ENCODE results near the gene GRIN1.

Gene GRIN1

DNA sequence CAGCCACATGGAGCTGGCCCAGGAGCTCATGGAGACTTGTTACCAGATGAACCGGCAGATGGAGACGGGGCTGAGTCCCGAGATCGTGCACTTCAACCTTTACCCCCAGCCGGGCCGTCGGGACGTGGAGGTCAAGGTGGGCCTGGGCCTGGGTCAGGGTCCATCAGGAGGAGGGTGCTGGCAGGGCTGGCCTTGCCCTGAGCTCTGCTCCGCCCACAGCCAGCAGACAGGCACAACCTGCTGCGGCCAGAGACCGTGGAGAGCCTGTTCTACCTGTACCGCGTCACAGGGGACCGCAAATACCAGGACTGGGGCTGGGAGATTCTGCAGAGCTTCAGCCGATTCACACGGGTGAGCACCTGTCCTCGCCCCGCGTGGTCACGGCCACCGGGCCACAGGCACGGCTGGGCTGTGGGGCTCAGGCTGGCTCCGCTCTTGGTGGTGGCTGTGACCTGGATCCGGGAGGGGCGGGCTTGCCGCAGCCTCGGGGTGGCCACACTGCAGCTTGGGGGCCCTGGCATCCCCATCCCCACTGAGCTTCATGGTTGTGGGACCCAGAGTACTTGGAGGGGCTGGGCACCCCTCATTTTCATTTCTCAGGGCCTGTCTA lies 31.5 kb upstream of the GRIN1 start:
- intact Hi-C loops (cut with DNase I; ENCODE audit: low total_unique reads), result no loop called here
- no peak overlapping the region for H3K27ac ChIP-seq
- peaks cover 52 to 100% (median 87%) of the 10 kb centered on the region in 3 donors for H3K36me3 ChIP-seq
- H3K27me3 ChIP-seq, result peaks cover 0 to 5% of the 10 kb centered on the region in 2 donors
- TF ChIP-seq, protein P1, sequence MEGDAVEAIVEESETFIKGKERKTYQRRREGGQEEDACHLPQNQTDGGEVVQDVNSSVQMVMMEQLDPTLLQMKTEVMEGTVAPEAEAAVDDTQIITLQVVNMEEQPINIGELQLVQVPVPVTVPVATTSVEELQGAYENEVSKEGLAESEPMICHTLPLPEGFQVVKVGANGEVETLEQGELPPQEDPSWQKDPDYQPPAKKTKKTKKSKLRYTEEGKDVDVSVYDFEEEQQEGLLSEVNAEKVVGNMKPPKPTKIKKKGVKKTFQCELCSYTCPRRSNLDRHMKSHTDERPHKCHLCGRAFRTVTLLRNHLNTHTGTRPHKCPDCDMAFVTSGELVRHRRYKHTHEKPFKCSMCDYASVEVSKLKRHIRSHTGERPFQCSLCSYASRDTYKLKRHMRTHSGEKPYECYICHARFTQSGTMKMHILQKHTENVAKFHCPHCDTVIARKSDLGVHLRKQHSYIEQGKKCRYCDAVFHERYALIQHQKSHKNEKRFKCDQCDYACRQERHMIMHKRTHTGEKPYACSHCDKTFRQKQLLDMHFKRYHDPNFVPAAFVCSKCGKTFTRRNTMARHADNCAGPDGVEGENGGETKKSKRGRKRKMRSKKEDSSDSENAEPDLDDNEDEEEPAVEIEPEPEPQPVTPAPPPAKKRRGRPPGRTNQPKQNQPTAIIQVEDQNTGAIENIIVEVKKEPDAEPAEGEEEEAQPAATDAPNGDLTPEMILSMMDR (IDR thresholded peaks at IDR 0.05), result no peak
- no peak for DNase-seq
- no peaks in the 10 kb centered on the region for H3K9me3 ChIP-seq
- no peak overlapping the region for H3K4me3 ChIP-seq
- no peaks in the 10 kb centered on the region for H3K4me1 ChIP-seq

DNA sequence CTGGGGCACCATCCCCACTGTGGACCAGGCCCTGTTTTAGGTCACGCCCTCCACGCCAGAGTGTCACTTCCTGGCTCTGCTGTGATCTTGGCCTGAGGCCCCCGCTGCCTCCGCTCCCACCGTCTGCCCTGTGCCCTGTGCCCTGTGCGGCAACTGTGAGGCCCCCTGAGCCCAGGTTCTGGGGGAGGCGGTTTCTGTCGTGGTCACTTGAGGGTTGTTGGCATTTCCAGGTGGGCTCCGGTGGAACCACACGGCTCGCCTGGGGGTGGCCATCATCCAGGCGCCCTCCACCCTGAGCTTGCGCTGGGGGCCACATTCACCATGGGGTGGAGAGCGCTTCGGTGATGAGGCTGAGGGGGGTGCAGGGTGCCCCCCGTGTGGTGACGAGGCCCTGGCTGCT lies 31.0 kb upstream of the GRIN1 start:
- TF ChIP-seq, protein P1 (IDR thresholded peaks at IDR 0.05), result no peak
- peaks cover 0 to 10% of the 10 kb centered on the region in 2 donors for H3K27me3 ChIP-seq
- no peak overlapping the region for H3K27ac ChIP-seq
- no peaks in the 10 kb centered on the region for H3K4me1 ChIP-seq
- no peak overlapping the region for H3K4me3 ChIP-seq
- no peaks in the 10 kb centered on the region for H3K9me3 ChIP-seq
- DNase-seq, result no peak
- intact Hi-C loops (cut with DNase I; ENCODE audit: low total_unique reads), result no loop called here
- H3K36me3 ChIP-seq, result peaks cover 46 to 100% (median 86%) of the 10 kb centered on the region in 3 donors

DNA sequence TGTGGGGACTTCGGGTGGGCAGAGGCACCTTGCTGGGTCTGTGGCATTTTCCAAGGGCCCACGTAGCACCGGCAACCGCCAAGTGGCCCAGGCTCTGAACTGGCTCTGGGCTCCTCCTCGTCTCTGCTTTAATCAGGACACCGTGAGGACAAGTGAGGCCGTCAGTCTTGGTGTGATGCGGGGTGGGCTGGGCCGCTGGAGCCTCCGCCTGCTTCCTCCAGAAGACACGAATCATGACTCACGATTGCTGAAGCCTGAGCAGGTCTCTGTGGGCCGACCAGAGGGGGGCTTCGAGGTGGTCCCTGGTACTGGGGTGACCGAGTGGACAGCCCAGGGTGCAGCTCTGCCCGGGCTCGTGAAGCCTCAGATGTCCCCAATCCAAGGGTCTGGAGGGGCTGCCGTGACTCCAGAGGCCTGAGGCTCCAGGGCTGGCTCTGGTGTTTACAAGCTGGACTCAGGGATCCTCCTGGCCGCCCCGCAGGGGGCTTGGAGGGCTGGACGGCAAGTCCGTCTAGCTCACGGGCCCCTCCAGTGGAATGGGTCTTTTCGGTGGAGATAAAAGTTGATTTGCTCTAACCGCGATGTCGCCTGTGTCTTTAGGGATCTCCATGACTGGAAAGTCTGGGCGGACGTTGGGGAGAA lies 30.2 kb upstream of the GRIN1 start:
- TF ChIP-seq, protein P1 (IDR thresholded peaks at IDR 0.05), result no peak
- no peak overlapping the region for H3K4me3 ChIP-seq
- peaks cover 0 to 14% of the 10 kb centered on the region in 2 donors for H3K27me3 ChIP-seq
- H3K36me3 ChIP-seq, result peaks cover 39 to 97% (median 78%) of the 10 kb centered on the region in 3 donors
- no peaks in the 10 kb centered on the region for H3K9me3 ChIP-seq
- no peak overlapping the region for H3K27ac ChIP-seq
- H3K4me1 ChIP-seq, result peaks cover 0 to 4% (median 2%) of the 10 kb centered on the region in 4 donors
- intact Hi-C loops (cut with DNase I; ENCODE audit: low total_unique reads), result no loop called here
- DNase-seq, result no peak

DNA sequence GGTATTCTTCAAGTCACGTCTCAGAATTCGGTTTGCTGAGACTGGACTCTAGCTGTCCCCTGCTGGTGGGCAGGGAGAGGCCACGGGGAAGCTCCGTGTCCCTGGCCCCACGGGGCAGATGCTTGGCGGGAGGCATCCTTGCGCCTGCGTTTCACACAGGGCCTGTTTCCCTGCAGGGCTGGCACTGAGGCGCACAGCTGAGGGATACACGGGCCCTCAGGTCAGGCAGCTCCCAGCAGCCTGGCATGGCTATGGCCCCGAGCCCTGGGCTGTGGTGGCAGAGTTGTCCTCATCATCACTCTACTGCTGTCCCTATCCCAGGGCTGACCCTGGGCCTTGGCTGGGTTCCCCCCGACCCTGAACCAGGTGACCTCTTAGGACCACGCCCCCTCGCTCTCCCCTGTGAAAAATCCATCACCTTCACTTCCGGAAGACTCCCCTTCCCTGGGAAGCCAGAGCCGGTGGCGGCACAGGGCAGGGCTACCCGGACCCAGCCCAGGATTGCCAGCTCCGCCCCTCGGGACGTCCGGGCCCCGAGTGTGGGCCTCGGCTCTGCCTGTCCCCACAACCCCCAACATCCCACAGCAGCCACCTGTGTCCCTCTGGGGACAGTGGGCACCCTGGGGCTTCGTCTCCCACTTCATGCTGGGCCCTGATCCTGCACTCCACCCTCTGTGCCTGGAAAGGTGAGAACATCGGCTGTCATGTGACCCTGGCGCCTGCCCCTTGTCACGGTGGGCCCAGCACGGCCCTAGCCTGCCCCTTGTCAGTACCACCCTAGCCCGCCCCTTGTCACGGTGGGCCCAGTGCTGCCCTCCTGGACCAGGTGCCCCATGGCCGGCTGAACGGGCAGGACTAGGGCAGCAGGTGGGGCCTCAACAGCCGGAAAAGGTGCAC lies 29.5 kb upstream of the GRIN1 start:
- Histone ChIP-seq H3K27me3 (peaks cover 0 to 18% of the 10 kb centered on the region in 2 donors), H3K9me3 (no peaks in the 10 kb centered on the region), H3K4me1 (peaks cover 0 to 9% (median 6%) of the 10 kb centered on the region in 4 donors), H3K36me3 (peaks cover 31 to 89% (median 72%) of the 10 kb centered on the region in 3 donors), H3K27ac (no peak overlapping the region), H3K4me3 (no peak overlapping the region)
- DNase-seq, result no peak
- intact Hi-C loops (cut with DNase I; ENCODE audit: low total_unique reads), result no loop called here
- TF ChIP-seq, protein P1 (IDR thresholded peaks at IDR 0.05), result no peak

DNA sequence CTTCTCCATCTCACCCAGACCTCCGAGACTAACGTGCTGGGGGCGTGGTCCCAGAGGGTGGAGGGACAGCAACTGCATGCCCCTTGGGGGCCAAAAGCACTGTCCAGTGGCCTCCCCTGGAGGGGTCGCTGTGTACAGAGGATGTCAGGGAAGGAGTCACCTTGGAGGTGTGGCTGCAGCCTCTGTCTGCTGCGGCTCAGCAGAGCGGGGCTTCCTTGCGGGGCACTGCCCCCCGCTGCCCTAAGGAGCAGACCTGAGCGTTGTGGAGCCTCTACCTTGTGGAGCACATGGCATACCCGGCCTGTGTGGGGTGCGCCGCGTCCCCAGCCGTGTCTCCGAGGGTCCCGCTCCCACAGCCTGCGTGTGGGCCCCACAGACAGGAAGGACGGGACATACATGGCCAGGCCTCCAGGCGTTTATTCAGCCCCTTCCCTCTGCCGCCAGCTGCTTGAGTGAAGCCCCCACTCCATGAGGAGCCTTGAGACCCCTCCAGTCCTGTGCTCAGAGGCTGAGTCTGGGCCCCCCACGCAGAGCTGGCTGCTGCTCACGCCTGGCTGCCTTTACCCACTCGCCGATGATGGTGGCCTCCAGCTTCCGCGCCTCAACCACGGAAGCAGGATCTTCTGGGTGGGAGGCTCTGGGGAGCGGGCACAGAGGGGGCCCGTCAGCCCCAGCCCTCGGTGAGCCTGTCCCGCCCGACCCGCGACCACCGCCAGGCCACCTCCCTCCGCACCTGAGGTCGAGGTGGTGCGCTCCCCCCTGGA lies 28.6 kb upstream of the GRIN1 start:
- TF ChIP-seq, protein P1 (IDR thresholded peaks at IDR 0.05), result no peak
- intact Hi-C loops (cut with DNase I; ENCODE audit: low total_unique reads), result no loop called here
- peaks cover 24 to 81% (median 65%) of the 10 kb centered on the region in 3 donors for H3K36me3 ChIP-seq

More for the DNA sequence above, 28.6 kb upstream of the GRIN1 start:
- Histone ChIP-seq H3K9me3 (no peaks in the 10 kb centered on the region), H3K4me3 (no peak overlapping the region), H3K27me3 (peaks cover 0 to 26% of the 10 kb centered on the region in 2 donors), H3K27ac (no peak overlapping the region), H3K4me1 (peaks cover 0 to 18% (median 13%) of the 10 kb centered on the region in 4 donors)
- no peak for DNase-seq

All from tibial artery (tissue), 4 donors.